Measurements from ENCODE around the gene CNTNAP2.

Gene CNTNAP2

DNA sequence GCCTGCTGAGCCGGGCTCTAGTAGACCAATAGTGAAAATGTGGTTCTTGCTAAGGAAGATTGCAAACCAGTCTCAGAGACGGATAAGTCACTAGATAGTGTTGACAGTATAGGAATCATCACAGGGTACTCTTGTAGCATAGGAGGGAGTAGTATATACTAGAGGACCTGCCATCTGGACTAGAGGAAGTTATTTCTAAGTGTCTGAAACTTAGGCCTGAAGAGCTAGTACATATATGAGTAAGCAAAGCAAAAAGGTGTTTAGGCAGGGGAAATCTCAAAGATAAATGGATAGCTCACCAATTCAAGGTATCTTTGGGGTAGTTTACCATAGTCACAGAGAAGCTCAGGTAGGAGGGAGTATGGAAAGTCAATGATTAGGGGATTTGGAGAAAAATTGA, 428.1 kb downstream of the CNTNAP2 start:
- no peak for DNase-seq (ENCODE audit: extremely low read depth, low read depth)
- no peak overlapping the region for H3K4me3 ChIP-seq (replicated peaks; ENCODE audit: low read depth, low read length)

DNA sequence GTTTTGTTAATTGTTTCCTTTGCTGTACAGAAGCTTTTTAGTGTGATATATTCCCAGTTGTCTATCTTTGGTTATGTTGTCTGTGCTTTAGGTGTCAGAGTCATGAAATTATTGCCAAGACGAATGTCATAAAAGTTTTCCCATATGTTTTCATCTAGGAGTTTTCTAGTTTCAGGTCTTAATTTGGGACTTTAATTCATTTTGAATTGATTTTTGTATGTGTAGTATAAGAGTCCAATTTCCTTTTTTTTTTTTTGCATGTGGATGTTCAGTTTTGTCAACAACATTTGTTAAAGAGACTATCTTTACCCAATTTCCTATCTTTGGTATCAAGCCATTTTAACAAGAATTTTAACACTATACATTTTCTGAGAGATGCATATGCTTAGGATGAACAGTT, 432.2 kb downstream of the CNTNAP2 start:
- no peak for DNase-seq (ENCODE audit: extremely low read depth, low read depth)
- H3K4me3 ChIP-seq (replicated peaks; ENCODE audit: low read depth, low read length): no peak overlapping the region
- TF ChIP-seq CTCF (IDR thresholded peaks at IDR 0.05; ENCODE audit: low read depth, low read length, missing control alignments): no peak

More for the DNA sequence above, 428.1 kb downstream of the CNTNAP2 start:
- TF ChIP-seq CTCF (IDR thresholded peaks at IDR 0.05; ENCODE audit: low read depth, low read length, missing control alignments): no peak

GRCh38 chr7:146554556-146554955, 438.0 kb downstream of the CNTNAP2 start:
- DNase-seq (ENCODE audit: extremely low read depth, low read depth): no peak
- TF ChIP-seq CTCF (IDR thresholded peaks at IDR 0.05; ENCODE audit: low read depth, low read length, missing control alignments): no peak
- no peak overlapping the region for H3K4me3 ChIP-seq (replicated peaks; ENCODE audit: low read depth, low read length)

- TF ChIP-seq CTCF (IDR thresholded peaks at IDR 0.05; ENCODE audit: low read depth, low read length, missing control alignments): no peak
- H3K4me3 ChIP-seq (replicated peaks; ENCODE audit: low read depth, low read length): no peak overlapping the region
- DNase-seq (ENCODE audit: extremely low read depth, low read depth): no peak
Observed at GRCh38 chr7:146557971-146558469, 441.4 kb downstream of the CNTNAP2 start.

DNA sequence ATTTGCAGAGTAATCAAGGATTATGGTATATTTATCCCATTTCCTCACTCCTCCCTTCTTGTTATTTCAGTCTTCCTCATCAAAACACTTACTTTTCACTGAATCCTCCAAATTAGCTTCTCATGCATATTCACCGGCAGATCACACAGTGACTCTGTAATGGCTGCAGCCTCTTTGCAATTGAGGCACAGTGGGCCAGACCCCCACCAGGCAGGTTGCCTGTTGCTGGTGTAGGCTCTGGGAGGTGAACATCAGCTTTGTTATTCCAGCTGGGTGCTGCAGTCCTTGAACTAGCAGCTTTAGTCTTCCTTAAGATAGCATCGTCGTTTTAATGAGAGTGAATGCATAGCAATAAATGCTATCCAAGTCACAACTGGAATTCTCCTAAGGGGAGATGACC, 449.3 kb downstream of the CNTNAP2 start:
- DNase-seq (ENCODE audit: extremely low read depth, low read depth): no peak
- no peak overlapping the region for H3K4me3 ChIP-seq (replicated peaks; ENCODE audit: low read depth, low read length)
- no peak for TF ChIP-seq CTCF (IDR thresholded peaks at IDR 0.05; ENCODE audit: low read depth, low read length, missing control alignments)

GRCh38 chr7:146575903-146576302, 459.3 kb downstream of the CNTNAP2 start:
- no peak for DNase-seq (ENCODE audit: extremely low read depth, low read depth)
- no peak overlapping the region for H3K4me3 ChIP-seq (replicated peaks; ENCODE audit: low read depth, low read length)
- TF ChIP-seq CTCF (IDR thresholded peaks at IDR 0.05; ENCODE audit: low read depth, low read length, missing control alignments): no peak

- no peak for TF ChIP-seq CTCF (IDR thresholded peaks at IDR 0.05; ENCODE audit: low read depth, low read length, missing control alignments)
- no peak overlapping the region for H3K4me3 ChIP-seq (replicated peaks; ENCODE audit: low read depth, low read length)
- DNase-seq (ENCODE audit: extremely low read depth, low read depth): no peak
Observed at GRCh38 chr7:146591976-146592375, 475.4 kb downstream of the CNTNAP2 start.
